Mesothelial cell of epicardium (in vitro differentiated cells): ENCODE data around the gene TEX11. TPM values are rescaled to one million over a fixed set of nuclear protein-coding genes. Genes with fewer than 3 reads are reported as not detected.
"Not testable (repeated sequence)": the region's sequence is repeated elsewhere in the genome, so short reads cannot be mapped to it uniquely, and the experiment has no call there.

Source experiments
- DNase-seq, 2 experiments: peaks; one replicate each; pipeline ENCODE4 v3.0.0; 2021; ENCODE audit warnings: low spot score in 2 of 2; ENCODE audit not compliant: unreplicated experiment in 2 of 2
- H3K27ac Mint-ChIP-seq: 2 replicates; pipeline ENCODE4 v1.8.0; 2021; ENCODE audit warnings: mixed read lengths
- H3K27me3 Mint-ChIP-seq: 2 replicates; pipeline ENCODE4 v1.8.0; 2021; ENCODE audit warnings: low read depth, mixed read lengths
- H3K36me3 Mint-ChIP-seq: 2 replicates; pipeline ENCODE4 v1.8.0; 2021; ENCODE audit warnings: mixed read lengths
- H3K4me1 Mint-ChIP-seq: 2 replicates; pipeline ENCODE4 v1.8.0; 2021; ENCODE audit warnings: mixed read lengths
- H3K4me3 Mint-ChIP-seq: 2 replicates; pipeline ENCODE4 v1.8.0; 2021; ENCODE audit warnings: mild to moderate bottlenecking, moderate library complexity, mixed read lengths
- H3K9me3 Mint-ChIP-seq: 2 replicates; pipeline ENCODE4 v1.8.0; 2021; ENCODE audit warnings: mixed read lengths
- CTCF ChIP-seq: fragments of 200-600 bp; sonication (generic); IDR thresholded peaks from one replicate; pipeline ENCODE4 v1.5.0; 2021; ENCODE audit warnings: antibody characterized with exemption; ENCODE audit not compliant: unreplicated experiment
- total RNA-seq: library from RNA; stranded (reverse); gene quantifications from 3 replicates; pipeline ENCODE4 v1.2.1, GENCODE V29; 2021

Gene TEX11
- total RNA-seq, 1 donor from 2014 or later, result not detected

GRCh38 chrX:70527053-70527452, 381.5 kb downstream of the TEX11 start:
- Mint-ChIP-seq H3K27me3 (no peaks in the 10 kb centered on the region), H3K36me3 (no peaks in the 10 kb centered on the region), H3K9me3 (peaks cover 16% of the 10 kb centered on the region), H3K27ac (no peak overlapping the region), H3K4me3 (no peak overlapping the region), H3K4me1 (no peaks in the 10 kb centered on the region)
- TF ChIP-seq CTCF, result no peak
- DNase-seq, result no peak

- no peak for DNase-seq
- Mint-ChIP-seq H3K36me3 (no peaks in the 10 kb centered on the region), H3K27me3 (no peaks in the 10 kb centered on the region), H3K27ac (no peak overlapping the region), H3K4me1 (no peaks in the 10 kb centered on the region), H3K4me3 (no peak overlapping the region), H3K9me3 (peaks cover 19% of the 10 kb centered on the region)
- no peak for TF ChIP-seq CTCF
Observed at GRCh38 chrX:70525733-70526132, 382.8 kb downstream of the TEX11 start.

GRCh38 chrX:70515692-70516091, 392.8 kb downstream of the TEX11 start:
- H3K27ac Mint-ChIP-seq, H3K36me3 Mint-ChIP-seq, H3K4me3 Mint-ChIP-seq, H3K27me3 Mint-ChIP-seq, DNase-seq, H3K4me1 Mint-ChIP-seq: not testable (repeated sequence)
- H3K9me3 Mint-ChIP-seq, result peaks cover 31% of the 10 kb centered on the region

- peaks cover 31% of the 10 kb centered on the region for H3K9me3 Mint-ChIP-seq
- not testable (repeated sequence) for H3K4me1 Mint-ChIP-seq, H3K27ac Mint-ChIP-seq, H3K36me3 Mint-ChIP-seq, H3K4me3 Mint-ChIP-seq, H3K27me3 Mint-ChIP-seq, DNase-seq
Observed at GRCh38 chrX:70515270-70515669, 393.2 kb downstream of the TEX11 start.

- Mint-ChIP-seq H3K27me3 (no peaks in the 10 kb centered on the region), H3K36me3 (no peaks in the 10 kb centered on the region), H3K4me1 (peaks cover 7% of the 10 kb centered on the region), H3K4me3 (no peak overlapping the region), H3K9me3 (peaks cover 25% of the 10 kb centered on the region), H3K27ac (no peak overlapping the region)
- TF ChIP-seq CTCF, result no peak
- no peak for DNase-seq
Observed at GRCh38 chrX:70509078-70509477, 399.4 kb downstream of the TEX11 start.

GRCh38 chrX:70508296-70508911, 400.1 kb downstream of the TEX11 start:
- no peak for TF ChIP-seq CTCF
- DNase-seq, result no peak
- Mint-ChIP-seq H3K9me3 (peaks cover 18% of the 10 kb centered on the region), H3K4me3 (no peak overlapping the region), H3K36me3 (no peaks in the 10 kb centered on the region), H3K27ac (no peak overlapping the region), H3K27me3 (no peaks in the 10 kb centered on the region), H3K4me1 (peaks cover 7% of the 10 kb centered on the region)

- no peak for DNase-seq
- Mint-ChIP-seq H3K9me3 (peaks cover 14% of the 10 kb centered on the region), H3K4me3 (no peak overlapping the region), H3K36me3 (peaks cover 8% of the 10 kb centered on the region), H3K27me3 (no peaks in the 10 kb centered on the region), H3K4me1 (peaks cover 7% of the 10 kb centered on the region), H3K27ac (no peak overlapping the region)
- TF ChIP-seq CTCF, result no peak
Observed at GRCh38 chrX:70505451-70505841, 403.1 kb downstream of the TEX11 start.
